ENCODE measurements around the gene ST6GAL1.

ST6GAL1 gene

GRCh38 chr3:187042346-187042745 lies 112.0 kb downstream of the ST6GAL1 start:
- Histone ChIP-seq H3K36me3 (ENCODE audit: low read depth) (no peaks in the 10 kb centered on the region), H3K9me3 (ENCODE audit: severe bottlenecking) (no peaks in the 10 kb centered on the region), H3K4me1 (ENCODE audit: insufficient read depth, poor library complexity, severe bottlenecking) (no peaks in the 10 kb centered on the region), H3K4me3 (ENCODE audit: severe bottlenecking) (no peak overlapping the region), H3K27ac (ENCODE audit: poor library complexity, severe bottlenecking) (no peak overlapping the region), H3K27me3 (ENCODE audit: insufficient read depth, poor library complexity, severe bottlenecking) (no peaks in the 10 kb centered on the region)
- DNase-seq (ENCODE audit: low spot score), result no peak
- no peak for ATAC-seq (ENCODE audit: low read depth)
- no peak for TF ChIP-seq CTCF (IDR thresholded peaks at IDR 0.05; ENCODE audit: poor library complexity, severe bottlenecking)

- Histone ChIP-seq H3K4me1 (ENCODE audit: insufficient read depth, poor library complexity, severe bottlenecking) (no peaks in the 10 kb centered on the region), H3K4me3 (ENCODE audit: severe bottlenecking) (no peak overlapping the region), H3K27ac (ENCODE audit: poor library complexity, severe bottlenecking) (no peak overlapping the region), H3K27me3 (ENCODE audit: insufficient read depth, poor library complexity, severe bottlenecking) (no peaks in the 10 kb centered on the region), H3K36me3 (ENCODE audit: low read depth) (no peaks in the 10 kb centered on the region), H3K9me3 (ENCODE audit: severe bottlenecking) (no peaks in the 10 kb centered on the region)
- DNase-seq (ENCODE audit: low spot score), result no peak
- ATAC-seq (ENCODE audit: low read depth), result no peak
- TF ChIP-seq CTCF (IDR thresholded peaks at IDR 0.05; ENCODE audit: poor library complexity, severe bottlenecking), result no peak
These were observed 112.6 kb downstream of the ST6GAL1 start for GRCh38 chr3:187042874-187043458.

- Histone ChIP-seq H3K27ac (ENCODE audit: poor library complexity, severe bottlenecking) (no peak overlapping the region), H3K36me3 (ENCODE audit: low read depth) (no peaks in the 10 kb centered on the region), H3K27me3 (ENCODE audit: insufficient read depth, poor library complexity, severe bottlenecking) (no peaks in the 10 kb centered on the region), H3K4me3 (ENCODE audit: severe bottlenecking) (no peak overlapping the region), H3K9me3 (ENCODE audit: severe bottlenecking) (no peaks in the 10 kb centered on the region), H3K4me1 (ENCODE audit: insufficient read depth, poor library complexity, severe bottlenecking) (no peaks in the 10 kb centered on the region)
- TF ChIP-seq CTCF (IDR thresholded peaks at IDR 0.05; ENCODE audit: poor library complexity, severe bottlenecking), result no peak
- DNase-seq (ENCODE audit: low spot score) (no peak), ATAC-seq (ENCODE audit: low read depth) (no peak)
These were observed 113.9 kb downstream of the ST6GAL1 start for GRCh38 chr3:187044206-187044605.

- H3K36me3 ChIP-seq (ENCODE audit: low read depth), result no peaks in the 10 kb centered on the region
- DNase-seq (ENCODE audit: low spot score) (no peak), ATAC-seq (ENCODE audit: low read depth) (no peak)
- H3K27me3 ChIP-seq (ENCODE audit: insufficient read depth, poor library complexity, severe bottlenecking), result no peaks in the 10 kb centered on the region
- no peaks in the 10 kb centered on the region for H3K4me1 ChIP-seq (ENCODE audit: insufficient read depth, poor library complexity, severe bottlenecking)
- H3K4me3 ChIP-seq (ENCODE audit: severe bottlenecking), result no peak overlapping the region
- TF ChIP-seq CTCF (IDR thresholded peaks at IDR 0.05; ENCODE audit: poor library complexity, severe bottlenecking), result peak; percentile 12
- H3K9me3 ChIP-seq (ENCODE audit: severe bottlenecking), result no peaks in the 10 kb centered on the region
- H3K27ac ChIP-seq (ENCODE audit: poor library complexity, severe bottlenecking), result no peak overlapping the region
These were observed 114.7 kb downstream of the ST6GAL1 start for GRCh38 chr3:187044867-187045552.

GRCh38 chr3:187046033-187046432 lies 115.7 kb downstream of the ST6GAL1 start:
- no peaks in the 10 kb centered on the region for H3K9me3 ChIP-seq (ENCODE audit: severe bottlenecking)
- DNase-seq (ENCODE audit: low spot score), result no peak
- H3K4me3 ChIP-seq (ENCODE audit: severe bottlenecking), result no peak overlapping the region
- H3K27me3 ChIP-seq (ENCODE audit: insufficient read depth, poor library complexity, severe bottlenecking), result no peaks in the 10 kb centered on the region
- H3K4me1 ChIP-seq (ENCODE audit: insufficient read depth, poor library complexity, severe bottlenecking), result no peaks in the 10 kb centered on the region
- ATAC-seq (ENCODE audit: low read depth), result no peak
- H3K27ac ChIP-seq (ENCODE audit: poor library complexity, severe bottlenecking), result no peak overlapping the region
- no peaks in the 10 kb centered on the region for H3K36me3 ChIP-seq (ENCODE audit: low read depth)
- no peak for TF ChIP-seq CTCF (IDR thresholded peaks at IDR 0.05; ENCODE audit: poor library complexity, severe bottlenecking)

Data from RWPE2 (cell line).